Measurements from ENCODE around the gene CITED2.

CITED2 gene

DNA sequence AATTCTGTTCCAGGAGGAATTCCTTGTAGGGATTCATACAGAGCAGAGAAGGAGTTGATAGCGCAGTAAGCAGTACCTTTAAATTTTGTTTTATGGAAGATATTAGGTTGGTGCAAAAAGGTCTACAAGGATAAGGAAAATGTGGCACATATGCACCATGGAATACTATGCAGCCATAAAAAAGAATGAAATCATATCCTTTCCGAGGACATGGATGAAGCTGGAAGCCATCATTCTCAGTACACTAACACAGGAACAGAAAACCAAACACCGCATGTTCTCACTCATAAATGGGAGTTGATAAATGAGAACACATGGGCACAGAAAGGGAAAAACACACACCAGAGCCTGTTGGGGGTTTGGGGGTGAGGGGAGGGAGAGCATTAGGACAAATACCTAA is 45.2 kb downstream of the CITED2 start:
- no peak for DNase-seq

- no peak for DNase-seq
Measured at GRCh38 chr6:139327038-139327437, 47.4 kb downstream of the CITED2 start.

- DNase-seq: no peak
Measured at GRCh38 chr6:139325686-139326085, 48.8 kb downstream of the CITED2 start.

- DNase-seq: no peak
Measured at GRCh38 chr6:139325125-139325524, 49.3 kb downstream of the CITED2 start.

GRCh38 chr6:139324301-139324555 is 50.2 kb downstream of the CITED2 start:
- DNase-seq: no peak

GRCh38 chr6:139323511-139324300 is 50.7 kb downstream of the CITED2 start:
- no peak for DNase-seq
